GM21423 (cell line): Measurements from ENCODE around the gene BCL2L13.
"Not testable (repeated sequence)": the region's sequence is repeated elsewhere in the genome, so short reads cannot be mapped to it uniquely, and the experiment has no call there.

Experiments used
- ATAC-seq: cut with Tn5 transposase; IDR thresholded peaks from one replicate; pipeline ENCODE4 v1.9.1; 2021; ENCODE audit warnings: mild to moderate bottlenecking, moderate library complexity; ENCODE audit not compliant: unreplicated experiment

Gene BCL2L13

GRCh38 chr22:17694193-17694592, 55.6 kb downstream of the BCL2L13 start:
- ATAC-seq: no peak

GRCh38 chr22:17694752-17695151, 56.2 kb downstream of the BCL2L13 start:
- ATAC-seq: no peak

DNA sequence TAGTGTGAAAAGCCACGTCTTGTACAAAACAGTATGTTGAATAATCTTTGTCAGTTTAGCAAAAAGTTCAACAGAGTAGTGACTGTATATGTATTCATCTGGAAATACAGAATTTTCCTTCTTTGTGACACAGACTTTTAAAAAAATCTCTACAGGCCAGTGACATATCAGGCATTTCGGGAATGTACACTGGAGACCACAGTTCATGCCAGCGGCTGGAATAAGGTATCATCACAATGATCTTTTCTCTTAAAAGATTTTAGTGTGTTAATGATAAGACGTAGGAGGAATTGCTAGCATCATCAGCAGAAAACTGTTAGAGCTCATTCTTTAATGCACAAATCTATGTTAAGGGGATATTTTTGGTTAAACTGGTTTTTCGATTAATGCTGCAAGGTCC, 57.4 kb downstream of the BCL2L13 start:
- ATAC-seq: no peak

DNA sequence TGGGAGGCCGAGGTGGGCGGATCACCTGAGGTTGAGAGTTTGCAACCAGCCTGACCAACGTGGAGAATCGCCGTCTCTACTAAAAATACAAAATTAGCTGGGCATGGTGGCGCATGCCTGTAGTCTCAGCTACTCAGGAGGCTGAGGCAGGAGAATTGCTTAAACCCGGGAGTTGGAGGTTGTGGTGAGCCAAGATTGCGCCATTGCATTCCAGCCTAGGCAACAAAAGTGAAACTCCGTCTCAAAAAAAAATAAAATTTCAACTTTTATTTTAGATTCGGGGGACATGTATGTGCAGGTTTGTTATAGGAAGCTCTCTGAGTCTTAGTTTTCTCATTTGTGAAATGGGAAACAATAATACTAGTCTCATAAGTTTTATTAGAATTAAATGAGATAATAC, 58.6 kb downstream of the BCL2L13 start:
- ATAC-seq: not testable (repeated sequence)

- ATAC-seq: not testable (repeated sequence)
Measured at GRCh38 chr22:17698276-17698675, 59.7 kb downstream of the BCL2L13 start.

- ATAC-seq: no peak
Measured at GRCh38 chr22:17698948-17699347, 60.4 kb downstream of the BCL2L13 start.

GRCh38 chr22:17699696-17700340, 61.3 kb downstream of the BCL2L13 start:
- no peak for ATAC-seq

- ATAC-seq: no peak
Measured at GRCh38 chr22:17700778-17701177, 62.2 kb downstream of the BCL2L13 start.

DNA sequence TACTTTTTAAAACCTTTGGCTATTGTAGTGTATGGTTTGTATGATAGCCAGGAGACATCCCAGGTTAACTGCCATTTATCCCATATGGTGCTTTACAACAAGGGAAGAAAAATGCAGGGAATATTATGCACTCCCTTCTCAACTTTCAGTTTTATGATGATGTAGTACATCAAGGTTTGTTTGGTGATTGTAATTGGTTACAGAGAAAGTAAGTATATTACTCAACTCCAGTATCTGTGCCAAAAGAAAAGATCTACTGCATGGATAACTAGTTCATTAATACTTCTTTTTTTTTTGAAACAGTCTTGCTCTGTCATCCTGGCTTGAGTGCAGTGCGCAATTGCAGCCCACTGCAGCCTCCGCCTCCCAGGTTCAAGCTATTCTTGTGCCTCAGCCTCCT, 65.3 kb downstream of the BCL2L13 start:
- no peak for ATAC-seq

- no peak for ATAC-seq
Measured at GRCh38 chr22:17705546-17705945, 67.0 kb downstream of the BCL2L13 start.

- peak; percentile 85 for ATAC-seq
Measured at GRCh38 chr22:17705951-17706900, 67.7 kb downstream of the BCL2L13 start.

DNA sequence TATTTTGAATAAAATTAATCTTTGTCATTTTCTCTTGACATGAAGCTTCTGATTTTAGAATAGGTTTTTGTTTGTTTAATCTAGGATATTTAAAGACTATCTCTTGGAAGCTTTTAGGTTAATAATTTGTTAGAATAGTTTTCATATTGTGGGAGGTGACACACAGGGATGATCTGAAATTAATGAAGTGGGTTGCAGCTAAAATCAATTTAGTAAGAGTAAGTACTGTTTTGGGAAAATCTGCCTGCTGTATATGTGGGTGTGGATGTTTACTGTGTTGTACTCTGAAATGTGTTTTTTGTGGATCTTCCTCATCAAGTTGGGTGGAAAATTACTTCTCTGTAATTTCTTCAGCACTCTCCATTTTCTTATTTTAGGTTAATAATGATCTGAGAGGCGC, 68.4 kb downstream of the BCL2L13 start:
- ATAC-seq: no peak

DNA sequence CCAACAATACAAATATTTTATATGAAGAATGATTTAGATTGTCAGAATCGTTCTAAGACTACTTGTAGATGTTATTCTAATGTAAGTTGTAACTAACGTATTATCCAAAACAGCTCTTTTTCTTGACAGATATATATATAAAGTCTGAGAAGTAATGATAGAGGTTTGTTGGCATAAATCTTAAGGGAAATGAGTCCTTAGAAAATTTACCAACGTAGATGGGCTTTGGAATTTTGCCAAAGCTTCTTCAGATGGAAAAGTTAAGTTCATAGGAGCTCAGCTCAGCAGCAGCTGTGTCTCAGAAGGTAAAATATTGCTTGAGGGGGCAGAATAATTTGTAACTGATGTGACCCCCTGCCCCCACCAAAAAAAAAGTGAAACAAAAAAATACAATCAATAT, 69.0 kb downstream of the BCL2L13 start:
- ATAC-seq: no peak

- no peak for ATAC-seq
Measured at GRCh38 chr22:17710023-17710422, 71.5 kb downstream of the BCL2L13 start.

- no peak for ATAC-seq
Measured at GRCh38 chr22:17712441-17712840, 73.9 kb downstream of the BCL2L13 start.

DNA sequence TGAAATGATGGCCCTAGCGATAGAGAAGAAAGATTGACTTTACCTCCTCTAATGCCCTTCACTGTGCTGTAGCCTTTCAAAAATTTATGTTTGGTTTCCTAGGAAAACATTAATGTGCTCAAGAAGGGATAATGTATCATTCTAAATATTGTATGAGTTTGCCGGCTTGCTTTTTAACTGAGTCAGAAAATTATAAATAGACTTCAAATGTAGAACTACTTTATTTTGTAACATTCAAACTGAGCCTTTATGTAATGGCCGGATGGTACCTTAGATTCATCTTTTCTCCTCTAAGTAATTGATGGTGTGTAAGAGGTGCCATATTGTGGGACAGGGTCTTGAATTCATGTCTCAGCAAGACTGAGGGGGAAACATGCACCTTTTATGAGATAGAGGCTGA, 78.0 kb downstream of the BCL2L13 start:
- no peak for ATAC-seq

- ATAC-seq: no peak
Measured at GRCh38 chr22:17717708-17718107, 79.2 kb downstream of the BCL2L13 start.

GRCh38 chr22:17719911-17720310, 81.4 kb downstream of the BCL2L13 start:
- ATAC-seq: no peak

- no peak for ATAC-seq
Measured at GRCh38 chr22:17724241-17724640, 85.7 kb downstream of the BCL2L13 start.

- ATAC-seq: no peak
Measured at GRCh38 chr22:17724678-17725499, 86.3 kb downstream of the BCL2L13 start.

GRCh38 chr22:17725500-17725796, 86.9 kb downstream of the BCL2L13 start:
- ATAC-seq: no peak
